H9 (cell line): ENCODE data around the gene FBN1. TPM values are rescaled to one million over a fixed set of nuclear protein-coding genes. Genes with fewer than 3 reads are reported as not detected.

Experiments used
- DNase-seq: peaks from one replicate; pipeline ENCODE4 v3.0.0-alpha.2; 2017
- H2AFZ ChIP-seq: one replicate; pipeline ENCODE4 v1.6.1; 2013; ENCODE audit warnings: mild to moderate bottlenecking, low read length, control low read depth, moderate library complexity
- H2AK5ac ChIP-seq: 2 replicates; pipeline ENCODE4 v1.6.1; 2013; ENCODE audit warnings: low read length, control low read depth, mixed read lengths; ENCODE audit not compliant: insufficient read length
- H2BK120ac ChIP-seq: one replicate; pipeline ENCODE4 v1.6.1; 2013; ENCODE audit warnings: low read depth, mild to moderate bottlenecking, low read length, control low read depth, inconsistent platforms; ENCODE audit not compliant: poor library complexity, severe bottlenecking
- H2BK12ac ChIP-seq: 2 replicates; pipeline ENCODE4 v1.6.1; 2013; ENCODE audit warnings: low read length, control low read depth, mixed read lengths, low read depth; ENCODE audit not compliant: insufficient read length
- H2BK15ac ChIP-seq: 2 replicates; pipeline ENCODE4 v1.6.1; 2013; ENCODE audit warnings: low read depth, low read length, control low read depth
- H2BK20ac ChIP-seq: one replicate; pipeline ENCODE4 v1.6.1; 2013; ENCODE audit warnings: low read depth, mild to moderate bottlenecking, low read length, control low read depth, inconsistent platforms; ENCODE audit not compliant: poor library complexity, severe bottlenecking
- H2BK5ac ChIP-seq: 2 replicates; pipeline ENCODE4 v1.6.1; 2013; ENCODE audit warnings: low read length, control low read depth, mixed read lengths; ENCODE audit not compliant: insufficient read length
- H3K14ac ChIP-seq: 2 replicates; pipeline ENCODE4 v1.6.1; 2013; ENCODE audit warnings: low read length, control low read depth; ENCODE audit not compliant: insufficient read depth
- H3K18ac ChIP-seq: 2 replicates; pipeline ENCODE4 v1.6.1; 2013; ENCODE audit warnings: low read depth, mild to moderate bottlenecking, mixed read lengths, low read length, control low read depth; ENCODE audit not compliant: insufficient read length
- H3K23ac ChIP-seq: 2 replicates; pipeline ENCODE4 v1.6.1; 2013; ENCODE audit warnings: low read length, control low read depth, mixed read lengths, low read depth; ENCODE audit not compliant: insufficient read length
- H3K23me2 ChIP-seq: 2 replicates; pipeline ENCODE4 v1.6.1; 2013; ENCODE audit warnings: low read depth, mild to moderate bottlenecking, mixed read lengths, low read length, control low read depth; ENCODE audit not compliant: insufficient read length, poor library complexity, severe bottlenecking
- H3K27ac ChIP-seq: 2 replicates; pipeline ENCODE4 v1.5.1; 2013; ENCODE audit warnings: low read length, control low read depth, mixed read lengths, low read depth; ENCODE audit not compliant: insufficient read length
- H3K27me3 ChIP-seq: 2 replicates; pipeline ENCODE4 v1.6.1; 2013; ENCODE audit warnings: low read length, control low read depth, inconsistent platforms; ENCODE audit not compliant: insufficient read depth
- H3K4ac ChIP-seq: 2 replicates; pipeline ENCODE4 v1.6.1; 2013; ENCODE audit warnings: low read depth, mild to moderate bottlenecking, control low read depth, inconsistent platforms, low read length, moderate library complexity
- H3K4me1 ChIP-seq: 2 replicates; pipeline ENCODE4 v1.6.1; 2013; ENCODE audit warnings: low read length, control low read depth, inconsistent platforms; ENCODE audit not compliant: insufficient read depth
- H3K4me2 ChIP-seq: 2 replicates; pipeline ENCODE4 v1.6.1; 2013; ENCODE audit warnings: low read length, control low read depth, mixed read lengths; ENCODE audit not compliant: insufficient read length, insufficient read depth
- H3K56ac ChIP-seq: 2 replicates; pipeline ENCODE4 v1.6.1; 2013; ENCODE audit warnings: low read depth, mild to moderate bottlenecking, mixed read lengths, low read length, control low read depth; ENCODE audit not compliant: insufficient read length
- H3K79me1 ChIP-seq: 2 replicates; pipeline ENCODE4 v1.6.1; 2013; ENCODE audit warnings: low read depth, mild to moderate bottlenecking, moderate library complexity, low read length, control low read depth, inconsistent platforms; ENCODE audit not compliant: insufficient read depth, poor library complexity, severe bottlenecking
- H3K79me2 ChIP-seq: 2 replicates; pipeline ENCODE4 v1.6.1; 2013; ENCODE audit warnings: low read length, control low read depth, inconsistent platforms; ENCODE audit not compliant: insufficient read depth
- H3K9ac ChIP-seq: 2 replicates; pipeline ENCODE4 v1.6.1; 2013; ENCODE audit warnings: low read length, control low read depth, mixed read lengths; ENCODE audit not compliant: insufficient read length; ENCODE audit errors: extremely low read depth
- H3K9me3 ChIP-seq: one replicate; pipeline ENCODE4 v1.6.1; 2013; ENCODE audit warnings: low read depth, low read length, inconsistent platforms; ENCODE audit not compliant: control insufficient read depth
- H3T11ph ChIP-seq: one replicate; pipeline ENCODE4 v1.6.1; 2013; ENCODE audit warnings: mild to moderate bottlenecking, low read length, control low read depth, inconsistent platforms
- H4K20me1 ChIP-seq: one replicate; pipeline ENCODE4 v1.6.1; 2013; ENCODE audit not compliant: control insufficient read depth, insufficient read length, insufficient read depth
- H4K5ac ChIP-seq: 2 replicates; pipeline ENCODE4 v1.6.1; 2013; ENCODE audit warnings: low read depth, mild to moderate bottlenecking, mixed read lengths, low read length, control low read depth; ENCODE audit not compliant: insufficient read length
- H4K8ac ChIP-seq: replicated peaks from 2 replicates; pipeline ENCODE4 v1.6.1; 2013; ENCODE audit warnings: low read length, control low read depth, mixed read lengths, low read depth; ENCODE audit not compliant: insufficient read length
- H4K91ac ChIP-seq: 2 replicates; pipeline ENCODE4 v1.6.1; 2013; ENCODE audit warnings: low read depth, mild to moderate bottlenecking, moderate library complexity, mixed read lengths, low read length, control low read depth; ENCODE audit not compliant: insufficient read length
- H3K27ac Mint-ChIP-seq, 3 experiments: 2 replicates in 2 of 3; 3 replicates in 1 of 3; pipeline ENCODE4 v1.8.0; 2020 to 2021; ENCODE audit warnings: mixed read lengths in 3 of 3, mild to moderate bottlenecking in 1 of 3, moderate library complexity in 1 of 3
- H3K27me3 Mint-ChIP-seq: 2 replicates; pipeline ENCODE4 v1.8.0; 2021; ENCODE audit warnings: low read depth, mild to moderate bottlenecking, moderate library complexity, mixed read lengths
- H3K36me3 Mint-ChIP-seq, 3 experiments: 2 replicates in 2 of 3; 3 replicates in 1 of 3; pipeline ENCODE4 v1.8.0; 2020 to 2021; ENCODE audit warnings: low read depth in 3 of 3, mixed read lengths in 3 of 3; ENCODE audit not compliant: insufficient read depth in 1 of 3
- H3K4me1 Mint-ChIP-seq, 2 experiments: 2 replicates each; pipeline ENCODE4 v1.8.0; 2020; ENCODE audit warnings: mixed read lengths in 2 of 2
- H3K4me3 Mint-ChIP-seq, 2 experiments: 2 replicates in 1 of 2; 3 replicates in 1 of 2; pipeline ENCODE4 v1.8.0; 2020 to 2021; ENCODE audit warnings: mild to moderate bottlenecking in 2 of 2, mixed read lengths in 2 of 2, moderate library complexity in 1 of 2
- H3K9me3 Mint-ChIP-seq, 2 experiments: 2 replicates in 1 of 2; 3 replicates in 1 of 2; pipeline ENCODE4 v1.8.0; 2020; ENCODE audit warnings: mild to moderate bottlenecking in 2 of 2, mixed read lengths in 2 of 2, moderate library complexity in 1 of 2
- WGBS: extraction: QIAGEN DNeasy Blood & Tissue Kit; methylation state at CpG from one replicate; pipeline ENCODE4 v1.1.7; 2013; ENCODE audit warnings: missing lambda C conversion rate, low lambda C conversion rate, mixed read lengths; ENCODE audit not compliant: insufficient read length; ENCODE audit errors: extremely low coverage; 5-methylcytosine and 5-hydroxymethylcytosine counted together
- total RNA-seq: library from RNA; stranded (reverse); gene quantifications from 2 replicates; pipeline ENCODE4 v1.2.1, GENCODE V29; 2021
- TF ChIP-seq, protein P1 (sequence below): fragments of 200-600 bp; sonication (generic); conservative IDR thresholded peaks from 3 replicates; pipeline ENCODE4 v1.8.0; 2021; ENCODE audit warnings: antibody characterized with exemption, mild to moderate bottlenecking

FBN1 gene
- total RNA-seq, 1 experiment from 2014 or later, result 3.6 TPM

DNA sequence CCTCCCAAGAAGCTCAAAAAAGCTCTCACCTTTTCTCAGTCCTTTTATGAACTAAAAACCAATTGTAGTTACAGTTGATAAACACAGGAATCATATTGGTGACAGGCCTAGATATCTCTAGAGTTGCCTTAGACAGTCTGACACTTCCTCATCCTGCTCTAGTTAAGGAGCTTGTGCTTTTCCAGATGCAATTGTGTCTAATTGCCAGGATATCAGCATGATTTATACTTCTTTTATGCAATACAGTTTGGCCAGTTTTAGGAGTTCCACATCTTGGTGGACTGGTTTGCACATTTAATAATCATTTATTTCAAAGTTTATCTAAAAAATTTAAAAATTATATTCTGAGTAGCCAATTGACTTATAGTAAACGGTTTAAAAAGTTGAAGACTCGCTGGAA, 218.6 kb downstream of the FBN1 start:
- H3K36me3 Mint-ChIP-seq, result no peaks in the 10 kb centered on the region
- H3K9me3 Mint-ChIP-seq, result no peaks in the 10 kb centered on the region
- TF ChIP-seq, protein P1, sequence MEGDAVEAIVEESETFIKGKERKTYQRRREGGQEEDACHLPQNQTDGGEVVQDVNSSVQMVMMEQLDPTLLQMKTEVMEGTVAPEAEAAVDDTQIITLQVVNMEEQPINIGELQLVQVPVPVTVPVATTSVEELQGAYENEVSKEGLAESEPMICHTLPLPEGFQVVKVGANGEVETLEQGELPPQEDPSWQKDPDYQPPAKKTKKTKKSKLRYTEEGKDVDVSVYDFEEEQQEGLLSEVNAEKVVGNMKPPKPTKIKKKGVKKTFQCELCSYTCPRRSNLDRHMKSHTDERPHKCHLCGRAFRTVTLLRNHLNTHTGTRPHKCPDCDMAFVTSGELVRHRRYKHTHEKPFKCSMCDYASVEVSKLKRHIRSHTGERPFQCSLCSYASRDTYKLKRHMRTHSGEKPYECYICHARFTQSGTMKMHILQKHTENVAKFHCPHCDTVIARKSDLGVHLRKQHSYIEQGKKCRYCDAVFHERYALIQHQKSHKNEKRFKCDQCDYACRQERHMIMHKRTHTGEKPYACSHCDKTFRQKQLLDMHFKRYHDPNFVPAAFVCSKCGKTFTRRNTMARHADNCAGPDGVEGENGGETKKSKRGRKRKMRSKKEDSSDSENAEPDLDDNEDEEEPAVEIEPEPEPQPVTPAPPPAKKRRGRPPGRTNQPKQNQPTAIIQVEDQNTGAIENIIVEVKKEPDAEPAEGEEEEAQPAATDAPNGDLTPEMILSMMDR, result no peak
- H3K27ac ChIP-seq, result no peak overlapping the region
- no peaks in the 10 kb centered on the region for H4K20me1 ChIP-seq
- H3K27me3 ChIP-seq, result no peaks in the 10 kb centered on the region
- no peaks in the 10 kb centered on the region for H3K79me1 ChIP-seq
- H3K4ac ChIP-seq, result no peak overlapping the region
- no peak overlapping the region for H4K91ac ChIP-seq
- H4K5ac ChIP-seq, result no peak overlapping the region
- no CpG with 5 or more reads among the region's 2 CpGs for WGBS
- H3K18ac ChIP-seq, result no peak overlapping the region
- H3K79me2 ChIP-seq, result no peaks in the 10 kb centered on the region
- H3K4me1 Mint-ChIP-seq, result peaks cover 2 to 8% of the 10 kb centered on the region in 2 experiments
- H2BK5ac ChIP-seq, result no peak overlapping the region
- no peak overlapping the region for H3K14ac ChIP-seq
- H2AFZ ChIP-seq, result no peak overlapping the region
- H2BK15ac ChIP-seq, result no peak overlapping the region
- no peak overlapping the region for H3T11ph ChIP-seq
- DNase-seq, result no peak
- no peak overlapping the region for H3K4me3 Mint-ChIP-seq
- no peaks in the 10 kb centered on the region for H3K9me3 ChIP-seq
- H3K9ac ChIP-seq, result no peak overlapping the region
- H3K27ac Mint-ChIP-seq, result no peak overlapping the region
- H3K23ac ChIP-seq, result no peak overlapping the region
- H3K56ac ChIP-seq, result no peak overlapping the region
- H3K23me2 ChIP-seq, result no peaks in the 10 kb centered on the region
- no peak overlapping the region for H2BK20ac ChIP-seq
- no peak overlapping the region for H2AK5ac ChIP-seq
- H4K8ac ChIP-seq, result no peak overlapping the region
- no peak overlapping the region for H2BK120ac ChIP-seq
- H3K4me1 ChIP-seq, result peaks cover under 1% of the 10 kb centered on the region; the same call in 1 of the 2 replicates
- no peaks in the 10 kb centered on the region for H3K27me3 Mint-ChIP-seq
- H2BK12ac ChIP-seq, result no peak overlapping the region
- H3K4me2 ChIP-seq, result no peak overlapping the region
